Activated B cell treated with CpG ODN at 0.5 μM for 24 hours (primary cell): ENCODE measurements around the gene CAPN8. TPM values are rescaled to one million over a fixed set of nuclear protein-coding genes. Genes with fewer than 3 reads are reported as not detected.

ENCODE experiments used
- ATAC-seq: fragments of 200-7000 bp; cut with Tn5 transposase; one replicate; pipeline ENCODE4 v1.10.0; 2021; ENCODE audit warnings: low read depth, mild to moderate bottlenecking, moderate library complexity
- CTCF ChIA-PET: fragments of 350-600 bp; sonication (Branson Sonifier 250); formaldehyde crosslinking; loops from one replicate; lab custom pipeline; 2021; ENCODE audit warnings: antibody characterized with exemption; lab: Charles Lee
- POLR2A ChIA-PET: fragments of 350-600 bp; sonication (Branson Sonifier 250); formaldehyde crosslinking; loops from one replicate; lab custom pipeline; 2021; ENCODE audit warnings: antibody characterized with exemption; lab: Charles Lee
- DNase-seq: peaks from one replicate; pipeline ENCODE4 v3.0.0; 2022
- H3K27ac Mint-ChIP-seq: one replicate; pipeline ENCODE4 v1.8.0; 2020; ENCODE audit warnings: mixed read lengths
- H3K27me3 Mint-ChIP-seq: one replicate; pipeline ENCODE4 v1.8.0; 2021; ENCODE audit warnings: mixed read lengths
- H3K36me3 Mint-ChIP-seq: one replicate; pipeline ENCODE4 v1.8.0; 2021; ENCODE audit warnings: low read depth, mixed read lengths
- H3K4me1 Mint-ChIP-seq: one replicate; pipeline ENCODE4 v1.8.0; 2021; ENCODE audit warnings: mixed read lengths
- H3K4me3 Mint-ChIP-seq: one replicate; pipeline ENCODE4 v1.8.0; 2020; ENCODE audit warnings: mild to moderate bottlenecking, mixed read lengths
- H3K9me3 Mint-ChIP-seq: one replicate; pipeline ENCODE4 v1.8.0; 2020; ENCODE audit warnings: mixed read lengths
- CTCF ChIP-seq: fragments of 200-600 bp; IDR thresholded peaks from one replicate; pipeline ENCODE4 v1.8.0; 2022; ENCODE audit warnings: antibody characterized with exemption, mild to moderate bottlenecking
- intact Hi-C: fragments of 100-400 bp; cut with micrococcal nuclease; formaldehyde crosslinking; loops from one replicate; pipeline ENCODE4 v1.15.1; 2024
- total RNA-seq: library from RNA; stranded (reverse); gene quantifications from 2 replicates; pipeline ENCODE4 v1.2.3, GENCODE V29; 2022

The CAPN8 gene
- total RNA-seq, 1 donor from 2014 or later = not detected

GRCh38 chr1:223657978-223658377 lies 7.5 kb downstream of the CAPN8 start:
- Mint-ChIP-seq H3K4me3 (no peak overlapping the region), H3K36me3 (no peaks in the 10 kb centered on the region), H3K9me3 (no peaks in the 10 kb centered on the region), H3K27me3 (peaks cover 20% of the 10 kb centered on the region), H3K27ac (no peak overlapping the region), H3K4me1 (no peaks in the 10 kb centered on the region)
- DNase-seq (no peak), ATAC-seq (no peak)
- POLR2A ChIA-PET = no interaction called here
- no peak for TF ChIP-seq CTCF
- intact Hi-C loops = no loop called here
- CTCF ChIA-PET = no interaction called here

- ChIA-PET POLR2A (no interaction called here), CTCF (no interaction called here)
- H3K27me3 Mint-ChIP-seq = peaks cover 20% of the 10 kb centered on the region
- no peak overlapping the region for H3K4me3 Mint-ChIP-seq
- no peak for ATAC-seq
- no peaks in the 10 kb centered on the region for H3K36me3 Mint-ChIP-seq
- no peak for DNase-seq
- H3K27ac Mint-ChIP-seq = no peak overlapping the region
- no peaks in the 10 kb centered on the region for H3K9me3 Mint-ChIP-seq
- TF ChIP-seq CTCF = no peak
- intact Hi-C loops = no loop called here
- H3K4me1 Mint-ChIP-seq = no peaks in the 10 kb centered on the region
Observed at GRCh38 chr1:223654083-223654482, 11.4 kb downstream of the CAPN8 start.

GRCh38 chr1:223653431-223653830 lies 12.1 kb downstream of the CAPN8 start:
- no peaks in the 10 kb centered on the region for H3K9me3 Mint-ChIP-seq
- CTCF ChIA-PET = no interaction called here
- no peaks in the 10 kb centered on the region for H3K4me1 Mint-ChIP-seq
- POLR2A ChIA-PET = no interaction called here
- no peak overlapping the region for H3K4me3 Mint-ChIP-seq
- H3K36me3 Mint-ChIP-seq = no peaks in the 10 kb centered on the region
- intact Hi-C loops = no loop called here
- DNase-seq (no peak), ATAC-seq (no peak)
- H3K27ac Mint-ChIP-seq = no peak overlapping the region
- TF ChIP-seq CTCF = no peak
- H3K27me3 Mint-ChIP-seq = peaks cover 17% of the 10 kb centered on the region

- ATAC-seq (no peak), DNase-seq (no peak)
- intact Hi-C loops = no loop called here
- TF ChIP-seq CTCF = no peak
- Mint-ChIP-seq H3K9me3 (no peaks in the 10 kb centered on the region), H3K4me1 (no peaks in the 10 kb centered on the region), H3K4me3 (no peak overlapping the region), H3K27me3 (peaks cover 17% of the 10 kb centered on the region), H3K36me3 (no peaks in the 10 kb centered on the region), H3K27ac (no peak overlapping the region)
- ChIA-PET CTCF (no interaction called here), POLR2A (no interaction called here)
Observed at GRCh38 chr1:223653015-223653414, 12.5 kb downstream of the CAPN8 start.

GRCh38 chr1:223652436-223652941 lies 13.0 kb downstream of the CAPN8 start:
- H3K36me3 Mint-ChIP-seq = no peaks in the 10 kb centered on the region
- ChIA-PET POLR2A (no interaction called here), CTCF (no interaction called here)
- DNase-seq (no peak), ATAC-seq (no peak)
- H3K9me3 Mint-ChIP-seq = no peaks in the 10 kb centered on the region
- intact Hi-C loops = no loop called here
- H3K4me1 Mint-ChIP-seq = no peaks in the 10 kb centered on the region
- no peak overlapping the region for H3K4me3 Mint-ChIP-seq
- H3K27ac Mint-ChIP-seq = no peak overlapping the region
- H3K27me3 Mint-ChIP-seq = peaks cover 13% of the 10 kb centered on the region
- no peak for TF ChIP-seq CTCF
